Memory B cell (primary cell): Measurements from ENCODE around the gene NINJ1.

Experiments used
- ATAC-seq: fragments of 150-1000 bp; cut with Tn5 transposase; 2 replicates; pipeline ENCODE4 v1.10.0; 2021; ENCODE audit warnings: low read depth, mild to moderate bottlenecking, moderate library complexity
- DNase-seq, 2 donors: peaks; one replicate each; pipeline ENCODE4 v3.0.0; 2022; ENCODE audit warnings: low spot score in 2 of 2
- H3K27ac Mint-ChIP-seq: one replicate; pipeline ENCODE4 v1.8.0; 2022; ENCODE audit warnings: mild to moderate bottlenecking, moderate library complexity, mixed read lengths
- H3K27me3 Mint-ChIP-seq: one replicate; pipeline ENCODE4 v1.8.0; 2022; ENCODE audit warnings: mixed read lengths
- H3K36me3 Mint-ChIP-seq: one replicate; pipeline ENCODE4 v1.8.0; 2022; ENCODE audit warnings: mild to moderate bottlenecking, mixed read lengths
- H3K4me1 Mint-ChIP-seq: one replicate; pipeline ENCODE4 v1.8.0; 2022; ENCODE audit warnings: mixed read lengths
- H3K4me3 Mint-ChIP-seq: one replicate; pipeline ENCODE4 v1.8.0; 2022; ENCODE audit warnings: mild to moderate bottlenecking, moderate library complexity, mixed read lengths
- H3K9me3 Mint-ChIP-seq: one replicate; pipeline ENCODE4 v1.8.0; 2022; ENCODE audit warnings: mixed read lengths

The NINJ1 gene

GRCh38 chr9:93091453-93092081, 42.5 kb downstream of the NINJ1 start:
- Mint-ChIP-seq H3K36me3 (peaks cover 9% of the 10 kb centered on the region), H3K4me3 (no peak overlapping the region), H3K27me3 (no peaks in the 10 kb centered on the region), H3K27ac (peak overlapping the region; percentile 98), H3K4me1 (peaks cover 45% of the 10 kb centered on the region), H3K9me3 (no peaks in the 10 kb centered on the region)
- no peak for ATAC-seq
- DNase-seq: no peak

GRCh38 chr9:93091056-93091452, 43.0 kb downstream of the NINJ1 start:
- Mint-ChIP-seq H3K9me3 (no peaks in the 10 kb centered on the region), H3K36me3 (peaks cover 11% of the 10 kb centered on the region), H3K27me3 (no peaks in the 10 kb centered on the region), H3K4me3 (no peak overlapping the region), H3K27ac (peak overlapping the region; percentile 60), H3K4me1 (peaks cover 45% of the 10 kb centered on the region)
- ATAC-seq (no peak), DNase-seq (no peak)

- H3K9me3 Mint-ChIP-seq: no peaks in the 10 kb centered on the region
- peaks cover 16% of the 10 kb centered on the region for H3K36me3 Mint-ChIP-seq
- H3K27me3 Mint-ChIP-seq: no peaks in the 10 kb centered on the region
- ATAC-seq: no peak
- H3K4me3 Mint-ChIP-seq: no peak overlapping the region
- peaks cover 45% of the 10 kb centered on the region for H3K4me1 Mint-ChIP-seq
- no peak for DNase-seq
- H3K27ac Mint-ChIP-seq: peak overlapping the region; percentile 17
Observed at GRCh38 chr9:93090091-93090655, 43.9 kb downstream of the NINJ1 start.

- H3K9me3 Mint-ChIP-seq: no peaks in the 10 kb centered on the region
- no peak overlapping the region for H3K4me3 Mint-ChIP-seq
- peak overlapping the region; percentile 76 for H3K27ac Mint-ChIP-seq
- H3K27me3 Mint-ChIP-seq: no peaks in the 10 kb centered on the region
- DNase-seq (no peak), ATAC-seq (no peak)
- peaks cover 41% of the 10 kb centered on the region for H3K4me1 Mint-ChIP-seq
- peaks cover 16% of the 10 kb centered on the region for H3K36me3 Mint-ChIP-seq
Observed at GRCh38 chr9:93089481-93089991, 44.5 kb downstream of the NINJ1 start.

- Mint-ChIP-seq H3K27ac (peak overlapping the region; percentile 76), H3K36me3 (peaks cover 16% of the 10 kb centered on the region)
Observed at GRCh38 chr9:93089024-93089423, 45.0 kb downstream of the NINJ1 start.

GRCh38 chr9:93088656-93089015, 45.4 kb downstream of the NINJ1 start:
- Mint-ChIP-seq H3K27ac (peak overlapping the region; percentile 76), H3K36me3 (peaks cover 18% of the 10 kb centered on the region), H3K4me3 (no peak overlapping the region), H3K9me3 (no peaks in the 10 kb centered on the region), H3K4me1 (peaks cover 35% of the 10 kb centered on the region), H3K27me3 (no peaks in the 10 kb centered on the region)
- ATAC-seq: no peak
- DNase-seq: no peak

More at GRCh38 chr9:93089024-93089423, 45.0 kb downstream of the NINJ1 start:
- Mint-ChIP-seq H3K4me1 (peaks cover 36% of the 10 kb centered on the region), H3K9me3 (no peaks in the 10 kb centered on the region), H3K4me3 (no peak overlapping the region), H3K27me3 (no peaks in the 10 kb centered on the region)
- ATAC-seq: no peak
- no peak for DNase-seq

- no peak for ATAC-seq
- H3K9me3 Mint-ChIP-seq: no peaks in the 10 kb centered on the region
- H3K4me1 Mint-ChIP-seq: peaks cover 31% of the 10 kb centered on the region
- H3K4me3 Mint-ChIP-seq: no peak overlapping the region
- no peaks in the 10 kb centered on the region for H3K27me3 Mint-ChIP-seq
- peaks cover 22% of the 10 kb centered on the region for H3K36me3 Mint-ChIP-seq
- DNase-seq: no peak
- peak overlapping the region; percentile 76 for H3K27ac Mint-ChIP-seq
Observed at GRCh38 chr9:93087971-93088655, 45.9 kb downstream of the NINJ1 start.

GRCh38 chr9:93086447-93087224, 47.4 kb downstream of the NINJ1 start:
- ATAC-seq (no peak), DNase-seq (no peak)
- Mint-ChIP-seq H3K4me3 (no peak overlapping the region), H3K27ac (no peak overlapping the region), H3K4me1 (peaks cover 20% of the 10 kb centered on the region), H3K36me3 (peaks cover 23% of the 10 kb centered on the region), H3K9me3 (no peaks in the 10 kb centered on the region), H3K27me3 (no peaks in the 10 kb centered on the region)

GRCh38 chr9:93085676-93086075, 48.4 kb downstream of the NINJ1 start:
- DNase-seq (no peak), ATAC-seq (no peak)
- Mint-ChIP-seq H3K36me3 (peaks cover 31% of the 10 kb centered on the region), H3K4me3 (no peak overlapping the region), H3K27ac (no peak overlapping the region), H3K27me3 (no peaks in the 10 kb centered on the region), H3K4me1 (peaks cover 13% of the 10 kb centered on the region), H3K9me3 (no peaks in the 10 kb centered on the region)

GRCh38 chr9:93084471-93084881, 49.6 kb downstream of the NINJ1 start:
- Mint-ChIP-seq H3K4me3 (no peak overlapping the region), H3K9me3 (no peaks in the 10 kb centered on the region), H3K4me1 (peaks cover 8% of the 10 kb centered on the region), H3K27ac (no peak overlapping the region), H3K36me3 (peaks cover 34% of the 10 kb centered on the region), H3K27me3 (no peaks in the 10 kb centered on the region)
- ATAC-seq: no peak
- DNase-seq: no peak

- H3K4me1 Mint-ChIP-seq: peaks cover 6% of the 10 kb centered on the region
- H3K36me3 Mint-ChIP-seq: peaks cover 34% of the 10 kb centered on the region
- ATAC-seq: no peak
- no peaks in the 10 kb centered on the region for H3K9me3 Mint-ChIP-seq
- no peak overlapping the region for H3K4me3 Mint-ChIP-seq
- no peaks in the 10 kb centered on the region for H3K27me3 Mint-ChIP-seq
- peak overlapping the region; percentile 83 for H3K27ac Mint-ChIP-seq
- DNase-seq: no peak
Observed at GRCh38 chr9:93083592-93084470, 50.2 kb downstream of the NINJ1 start.

GRCh38 chr9:93082841-93083411, 51.1 kb downstream of the NINJ1 start:
- Mint-ChIP-seq H3K36me3 (peaks cover 34% of the 10 kb centered on the region), H3K27me3 (no peaks in the 10 kb centered on the region), H3K9me3 (no peaks in the 10 kb centered on the region), H3K27ac (no peak overlapping the region), H3K4me3 (no peak overlapping the region), H3K4me1 (peaks cover 6% of the 10 kb centered on the region)
- DNase-seq: no peak
- no peak for ATAC-seq

GRCh38 chr9:93081931-93082330, 52.1 kb downstream of the NINJ1 start:
- Mint-ChIP-seq H3K4me3 (no peak overlapping the region), H3K4me1 (peaks cover 6% of the 10 kb centered on the region), H3K27ac (no peak overlapping the region), H3K27me3 (no peaks in the 10 kb centered on the region), H3K9me3 (no peaks in the 10 kb centered on the region), H3K36me3 (peaks cover 39% of the 10 kb centered on the region)
- no peak for ATAC-seq
- no peak for DNase-seq
